Measurements from ENCODE around the gene WFS1. TPM values are rescaled to one million over a fixed set of nuclear protein-coding genes. Genes with fewer than 3 reads are reported as not detected.

The WFS1 gene
- polyA plus RNA-seq, 1 of the 3 experiments (the other 2 are of a cell fraction) = 18.7 TPM

DNA sequence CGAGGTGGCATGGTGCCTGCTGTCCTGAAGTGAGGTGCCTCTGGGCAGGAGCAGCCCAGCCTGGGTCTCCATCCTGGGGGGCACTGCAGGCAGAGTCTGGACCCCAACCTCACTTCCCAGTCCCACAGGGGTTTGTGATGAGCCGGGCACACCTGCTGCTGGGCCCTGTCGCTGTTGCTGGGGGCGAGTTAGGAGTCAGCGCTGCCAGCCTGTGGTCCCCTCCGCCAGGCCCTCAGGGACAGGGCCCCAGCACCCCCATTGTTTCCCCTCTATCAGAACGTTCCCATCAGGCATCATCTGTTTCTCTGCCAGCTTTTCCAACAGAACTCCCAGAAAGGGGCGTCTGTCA lies 23.4 kb downstream of the WFS1 start:
- CTCF ChIA-PET = no interaction called here
- no peak overlapping the region for H3K4me2 ChIP-seq
- WGBS (ENCODE audit: low lambda C conversion rate) = 96% methylated on average over 5 of the region's 8 CpGs
- H3K27ac ChIP-seq (ENCODE audit: low read depth in 2 of 2, low read length in 1 of 2) = no peak overlapping the region
- peaks cover 0 to 7% of the 10 kb centered on the region in 2 experiments for H3K36me3 ChIP-seq (replicated peaks in 1 of 2; ENCODE audit: control insufficient read depth in 1 of 2, insufficient read depth in 2 of 2, low read length in 1 of 2)
- H3F3A ChIP-seq (replicated peaks; ENCODE audit: insufficient read depth) = no peaks in the 10 kb centered on the region
- no peaks in the 10 kb centered on the region for H4K20me1 ChIP-seq (ENCODE audit: insufficient read depth)
- H3K9me3 ChIP-seq = no peaks in the 10 kb centered on the region
- H3K4me1 ChIP-seq (ENCODE audit: control insufficient read depth in 1 of 2, insufficient read depth in 2 of 2, low read depth in 1 of 2, low read length in 1 of 2) = no peaks in the 10 kb centered on the region
- H2AFZ ChIP-seq (ENCODE audit: low read depth) = no peak overlapping the region
- POLR2A ChIA-PET = no interaction called here
- no peak overlapping the region for H3K9ac ChIP-seq
- no peak overlapping the region for H3K4me3 ChIP-seq (ENCODE audit: low read depth in 2 of 2, low read length in 1 of 2)
- no peak for DNase-seq
- no peaks in the 10 kb centered on the region for H3K79me2 ChIP-seq (ENCODE audit: insufficient read depth)
- H3K27me3 ChIP-seq (ENCODE audit: insufficient read depth) = no peaks in the 10 kb centered on the region
- no peaks in the 10 kb centered on the region for H3K9me2 ChIP-seq
- TF ChIP-seq TCF12 (IDR thresholded peaks at IDR 0.05) = no peak
- TF ChIP-seq, protein P1, sequence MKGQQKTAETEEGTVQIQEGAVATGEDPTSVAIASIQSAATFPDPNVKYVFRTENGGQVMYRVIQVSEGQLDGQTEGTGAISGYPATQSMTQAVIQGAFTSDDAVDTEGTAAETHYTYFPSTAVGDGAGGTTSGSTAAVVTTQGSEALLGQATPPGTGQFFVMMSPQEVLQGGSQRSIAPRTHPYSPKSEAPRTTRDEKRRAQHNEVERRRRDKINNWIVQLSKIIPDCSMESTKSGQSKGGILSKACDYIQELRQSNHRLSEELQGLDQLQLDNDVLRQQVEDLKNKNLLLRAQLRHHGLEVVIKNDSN (IDR thresholded peaks at IDR 0.05; ENCODE audit: borderline replicate concordance, low read depth) = no peak
- no peak for TF ChIP-seq GATA2 (CRISPR knock-in tag; IDR thresholded peaks at IDR 0.05)
- TF ChIP-seq JUND (IDR thresholded peaks at IDR 0.05) = no peak
- TF ChIP-seq GABPA (IDR thresholded peaks at IDR 0.05; ENCODE audit: low read depth) = no peak
- TF ChIP-seq IRF3 (IDR thresholded peaks at IDR 0.05; ENCODE audit: low read depth, low read length) = no peak
- no peak for TF ChIP-seq MEF2A (IDR thresholded peaks at IDR 0.05; ENCODE audit: borderline replicate concordance, low read depth)
- no peak for TF ChIP-seq NRF1 (IDR thresholded peaks at IDR 0.05; ENCODE audit: low read depth, low read length)
- TF ChIP-seq CTCF (IDR thresholded peaks at IDR 0.05) = no peak
- no peak for TF ChIP-seq ELF1 (IDR thresholded peaks at IDR 0.05)
- TF ChIP-seq MAX (IDR thresholded peaks at IDR 0.05; ENCODE audit: low read depth) = no peak
- TF ChIP-seq, protein P2, sequence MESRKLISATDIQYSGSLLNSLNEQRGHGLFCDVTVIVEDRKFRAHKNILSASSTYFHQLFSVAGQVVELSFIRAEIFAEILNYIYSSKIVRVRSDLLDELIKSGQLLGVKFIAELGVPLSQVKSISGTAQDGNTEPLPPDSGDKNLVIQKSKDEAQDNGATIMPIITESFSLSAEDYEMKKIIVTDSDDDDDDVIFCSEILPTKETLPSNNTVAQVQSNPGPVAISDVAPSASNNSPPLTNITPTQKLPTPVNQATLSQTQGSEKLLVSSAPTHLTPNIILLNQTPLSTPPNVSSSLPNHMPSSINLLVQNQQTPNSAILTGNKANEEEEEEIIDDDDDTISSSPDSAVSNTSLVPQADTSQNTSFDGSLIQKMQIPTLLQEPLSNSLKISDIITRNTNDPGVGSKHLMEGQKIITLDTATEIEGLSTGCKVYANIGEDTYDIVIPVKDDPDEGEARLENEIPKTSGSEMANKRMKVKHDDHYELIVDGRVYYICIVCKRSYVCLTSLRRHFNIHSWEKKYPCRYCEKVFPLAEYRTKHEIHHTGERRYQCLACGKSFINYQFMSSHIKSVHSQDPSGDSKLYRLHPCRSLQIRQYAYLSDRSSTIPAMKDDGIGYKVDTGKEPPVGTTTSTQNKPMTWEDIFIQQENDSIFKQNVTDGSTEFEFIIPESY (IDR thresholded peaks at IDR 0.05; ENCODE audit: borderline replicate concordance, low read depth) = no peak
- no peak for TF ChIP-seq EP300 (IDR thresholded peaks at IDR 0.05; ENCODE audit: borderline replicate concordance in 1 of 2, low read depth in 1 of 2, low read length in 1 of 2)
- no peak for TF ChIP-seq FOXJ3 (CRISPR knock-in tag; IDR thresholded peaks at IDR 0.05)
- TF ChIP-seq SMC3 (IDR thresholded peaks at IDR 0.05; ENCODE audit: low read depth, low read length) = no peak
- no peak for TF ChIP-seq TAF1 (IDR thresholded peaks at IDR 0.05; ENCODE audit: borderline replicate concordance, low read depth, low read length)
- TF ChIP-seq FOXM1 (IDR thresholded peaks at IDR 0.05; ENCODE audit: low read depth) = no peak
- TF ChIP-seq RXRA (IDR thresholded peaks at IDR 0.05; ENCODE audit: borderline replicate concordance, low read depth) = no peak
- TF ChIP-seq REST (IDR thresholded peaks at IDR 0.05; ENCODE audit: low read depth, low read length) = no peak
